HFFc6 (cell line): ENCODE measurements around the gene TADA2A. TPM values are rescaled to one million over a fixed set of nuclear protein-coding genes. Genes with fewer than 3 reads are reported as not detected.
"Not testable (repeated sequence)": the region's sequence is repeated elsewhere in the genome, so short reads cannot be mapped to it uniquely, and the experiment has no call there.

Experiments used
- DNase-seq: peaks from one replicate; pipeline ENCODE4 v3.0.0-alpha.2; 2018
- H3K27ac Mint-ChIP-seq: 2 replicates; pipeline ENCODE4 v1.8.0; 2020; ENCODE audit warnings: mild to moderate bottlenecking, mixed read lengths
- H3K27me3 Mint-ChIP-seq: 2 replicates; pipeline ENCODE4 v1.8.0; 2021; ENCODE audit warnings: mild to moderate bottlenecking, moderate library complexity, mixed read lengths; ENCODE audit not compliant: insufficient read depth
- H3K36me3 Mint-ChIP-seq: 2 replicates; pipeline ENCODE4 v1.8.0; 2021; ENCODE audit warnings: low read depth, mixed read lengths
- H3K4me1 Mint-ChIP-seq: 2 replicates; pipeline ENCODE4 v1.8.0; 2020; ENCODE audit warnings: low read depth, mixed read lengths
- H3K4me3 Mint-ChIP-seq: 2 replicates; pipeline ENCODE4 v1.8.0; 2020; ENCODE audit warnings: mild to moderate bottlenecking, moderate library complexity, mixed read lengths
- H3K9me3 Mint-ChIP-seq: 2 replicates; pipeline ENCODE4 v1.8.0; 2020; ENCODE audit warnings: mild to moderate bottlenecking, mixed read lengths
- CTCF ChIP-seq: fragments of 200-600 bp; sonication (generic); IDR thresholded peaks from 2 replicates; pipeline ENCODE4 v1.5.0; 2021; ENCODE audit warnings: antibody characterized with exemption, mild to moderate bottlenecking
- total RNA-seq, 6 experiments: library from RNA; stranded (reverse); fragmentation: NEBNext Ultra II Directional; extraction: Animal tissue kit (Norgen Biotek cat#: 25700); gene quantifications; 2 replicates in 1 of 6; 3 replicates in 5 of 6; pipeline ENCODE4 v1.2.3, GENCODE V29; 2021

Gene TADA2A
- total RNA-seq, 6 experiments from 2014 or later, result 12.4 to 17.9 (median 16.2) TPM

- peaks cover 10% of the 10 kb centered on the region; the same call in 1 of the 2 replicates for H3K36me3 Mint-ChIP-seq
- TF ChIP-seq CTCF, result no peak
- H3K27ac Mint-ChIP-seq, result no peak overlapping the region
- H3K9me3 Mint-ChIP-seq, result no peaks in the 10 kb centered on the region
- no peak for DNase-seq
- peaks cover 28% of the 10 kb centered on the region for H3K4me1 Mint-ChIP-seq
- no peak overlapping the region for H3K4me3 Mint-ChIP-seq
- H3K27me3 Mint-ChIP-seq, result no peaks in the 10 kb centered on the region; the same call in 1 of the 2 replicates
Observed at GRCh38 chr17:37399265-37399803, 7.4 kb upstream of the TADA2A start.

- no peak overlapping the region for H3K27ac Mint-ChIP-seq
- peaks cover 17% of the 10 kb centered on the region for H3K36me3 Mint-ChIP-seq
- H3K4me3 Mint-ChIP-seq, result no peak overlapping the region
- no peak for DNase-seq
- no peaks in the 10 kb centered on the region; the same call in 1 of the 2 replicates for H3K27me3 Mint-ChIP-seq
- no peak for TF ChIP-seq CTCF
- no peaks in the 10 kb centered on the region for H3K9me3 Mint-ChIP-seq
- peaks cover 38% of the 10 kb centered on the region for H3K4me1 Mint-ChIP-seq
Observed at GRCh38 chr17:37400505-37400904, 6.2 kb upstream of the TADA2A start.

GRCh38 chr17:37405522-37405921 is 1.2 kb upstream of the TADA2A start:
- peak overlapping the region; percentile 96 for H3K4me3 Mint-ChIP-seq
- not testable (repeated sequence) for H3K9me3 Mint-ChIP-seq, H3K27me3 Mint-ChIP-seq, DNase-seq
- H3K27ac Mint-ChIP-seq, result peak overlapping the region; percentile 92; the same call in 1 of the 2 replicates
- peaks cover 17% of the 10 kb centered on the region for H3K36me3 Mint-ChIP-seq
- peaks cover 34% of the 10 kb centered on the region for H3K4me1 Mint-ChIP-seq

GRCh38 chr17:37405955-37406634 is 591 bp upstream of the TADA2A start:
- H3K9me3 Mint-ChIP-seq, result no peaks in the 10 kb centered on the region
- peaks cover 34% of the 10 kb centered on the region for H3K4me1 Mint-ChIP-seq
- DNase-seq, result peak; percentile 4
- H3K27me3 Mint-ChIP-seq, result no peaks in the 10 kb centered on the region
- no peak for TF ChIP-seq CTCF
- H3K36me3 Mint-ChIP-seq, result peaks cover 21% of the 10 kb centered on the region
- peak overlapping the region; percentile 92 for H3K27ac Mint-ChIP-seq
- peak overlapping the region; percentile 96 for H3K4me3 Mint-ChIP-seq

GRCh38 chr17:37408145-37408479 is 1.4 kb downstream of the TADA2A start:
- DNase-seq, H3K9me3 Mint-ChIP-seq, H3K27me3 Mint-ChIP-seq, H3K27ac Mint-ChIP-seq: not testable (repeated sequence)
- peaks cover 25% of the 10 kb centered on the region for H3K4me1 Mint-ChIP-seq
- peak overlapping the region; percentile 93 for H3K4me3 Mint-ChIP-seq
- H3K36me3 Mint-ChIP-seq, result peaks cover 19% of the 10 kb centered on the region

- Mint-ChIP-seq H3K27ac (no peak overlapping the region), H3K36me3 (peaks cover 21% of the 10 kb centered on the region), H3K9me3 (no peaks in the 10 kb centered on the region), H3K4me1 (peaks cover 16% of the 10 kb centered on the region), H3K27me3 (no peaks in the 10 kb centered on the region), H3K4me3 (no peak overlapping the region)
- DNase-seq, result no peak
- no peak for TF ChIP-seq CTCF
Observed at GRCh38 chr17:37410357-37410756, 3.7 kb downstream of the TADA2A start.
